GM19324 (cell line): ENCODE measurements around the gene KRT26.
"Not testable (repeated sequence)": the region's sequence is repeated elsewhere in the genome, so short reads cannot be mapped to it uniquely, and the experiment has no call there.

Experiments used
- ATAC-seq: cut with Tn5 transposase; IDR thresholded peaks from one replicate; pipeline ENCODE4 v1.9.1; 2021; ENCODE audit warnings: mild to moderate bottlenecking, moderate library complexity; ENCODE audit not compliant: unreplicated experiment, low FRiP score

The KRT26 gene, protein sequence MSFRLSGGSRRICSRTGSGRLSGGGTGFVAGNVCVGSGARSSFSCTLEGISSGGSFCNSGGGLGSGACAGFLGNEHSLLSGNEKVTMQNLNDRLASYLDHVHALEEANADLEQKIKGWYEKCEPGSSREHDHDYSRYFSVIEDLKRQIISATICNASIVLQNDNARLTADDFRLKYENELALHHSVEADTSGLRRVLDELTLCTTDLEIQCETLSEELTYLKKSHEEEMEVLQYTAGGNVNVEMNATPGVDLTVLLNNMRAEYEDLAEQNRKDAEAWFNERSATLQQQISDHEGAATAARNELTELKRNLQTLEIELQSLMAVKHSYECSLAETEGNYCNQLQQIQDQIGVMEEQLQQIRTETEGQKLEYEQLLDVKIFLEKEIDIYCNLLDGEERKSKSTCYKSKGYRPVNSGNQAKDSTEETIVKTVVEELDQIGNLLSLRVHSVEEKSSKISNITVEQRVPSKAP

DNA sequence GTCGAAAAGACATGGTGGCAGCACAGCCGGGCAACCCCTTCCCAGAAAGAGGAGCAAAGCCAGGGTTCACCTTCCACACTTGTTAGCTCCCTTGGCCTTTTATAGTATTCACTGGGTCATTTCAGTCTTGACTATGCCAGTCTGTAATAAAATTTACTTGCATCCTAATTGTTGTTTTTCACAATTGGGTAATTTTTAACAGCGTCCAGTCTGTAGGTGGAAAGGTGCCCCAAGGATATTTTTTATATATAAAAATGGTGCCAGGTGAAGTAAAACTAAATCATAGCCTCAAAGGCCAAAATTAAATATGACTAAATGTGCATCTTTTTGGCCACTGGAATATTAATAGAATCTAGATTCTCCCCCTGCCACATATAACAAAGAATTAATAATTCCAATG is at the start of gene KRT26:
TSS of gene KRT26 (minus strand) at position 101 of the 400 bp plus-strand sequence. CDS start at position 13, 88 bp downstream.
- no peak for ATAC-seq

DNA sequence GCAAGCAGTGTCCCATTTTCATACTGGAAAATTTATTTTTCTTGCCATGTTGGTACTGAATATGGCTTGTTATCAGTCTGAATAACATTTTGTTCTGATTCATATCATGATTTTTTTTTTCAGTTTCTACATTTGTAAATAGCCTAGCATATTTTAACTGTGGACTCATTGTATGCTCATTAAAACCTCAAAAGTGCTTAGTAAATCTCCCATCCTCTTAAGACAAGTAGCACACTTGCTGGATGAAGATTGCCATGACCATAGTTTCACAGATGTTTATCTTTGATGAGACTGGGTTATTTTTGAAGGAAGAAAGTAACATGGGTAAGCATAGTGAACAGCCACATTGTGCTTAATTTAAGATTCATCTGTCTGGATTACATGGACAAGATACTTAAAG is 49.5 kb upstream of the KRT26 start:
- no peak for ATAC-seq

DNA sequence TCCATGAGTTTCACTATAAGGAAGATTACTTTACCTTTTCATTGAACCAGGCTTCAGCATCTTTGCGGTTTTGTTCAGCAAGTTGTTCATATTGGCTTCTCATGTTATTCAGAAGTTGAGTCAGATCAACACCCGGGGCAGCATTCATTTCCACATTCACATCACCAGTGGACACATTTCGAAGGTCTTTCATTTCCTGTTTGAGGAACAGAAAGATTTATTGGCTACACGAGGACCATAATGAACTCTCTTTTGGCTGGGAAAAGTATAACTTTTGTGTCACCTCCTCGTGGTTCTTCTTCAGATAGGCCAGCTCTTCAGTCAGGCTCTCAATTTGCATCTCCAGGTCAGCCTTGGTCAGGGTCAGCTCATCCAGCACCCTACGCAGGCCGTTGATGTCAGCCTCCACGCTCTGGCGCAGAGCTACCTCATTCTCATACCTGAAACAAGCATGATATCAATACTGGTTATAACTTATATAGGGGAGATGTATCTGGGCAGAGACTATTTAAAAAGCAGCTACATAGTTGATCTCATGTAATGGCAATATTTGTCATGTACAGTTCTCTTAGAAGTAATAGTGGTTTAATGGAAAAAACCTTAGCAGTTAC is 48.3 kb upstream of the KRT26 start:
- no peak for ATAC-seq

DNA sequence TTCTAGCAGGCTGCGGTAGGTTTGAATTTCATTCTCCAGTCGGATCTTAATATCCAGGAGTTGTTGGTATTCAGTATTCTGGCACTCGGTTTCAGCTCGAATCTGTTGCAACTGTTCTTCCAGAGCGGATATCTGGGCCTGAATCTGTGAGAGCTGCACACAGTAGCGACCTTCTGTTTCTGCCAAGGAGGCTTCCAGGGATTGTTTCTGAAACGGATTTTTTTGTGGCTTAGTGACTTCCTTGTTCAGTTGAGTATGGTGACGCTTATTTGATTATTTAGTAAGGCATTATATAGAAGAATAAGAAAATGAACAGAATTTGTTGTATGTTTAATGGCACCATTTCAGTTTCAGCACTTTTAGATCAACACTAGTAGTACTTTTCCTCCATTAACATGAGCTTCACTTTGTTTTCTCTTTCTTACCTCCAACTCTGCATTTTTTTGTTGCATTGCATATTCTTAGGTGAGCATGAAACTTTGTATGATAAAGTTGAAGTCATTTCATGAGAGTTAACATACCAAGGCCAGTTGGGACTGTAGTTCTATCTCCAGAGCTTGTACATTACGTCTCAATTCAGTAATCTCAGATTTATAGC is 47.6 kb upstream of the KRT26 start:
- no peak for ATAC-seq

DNA sequence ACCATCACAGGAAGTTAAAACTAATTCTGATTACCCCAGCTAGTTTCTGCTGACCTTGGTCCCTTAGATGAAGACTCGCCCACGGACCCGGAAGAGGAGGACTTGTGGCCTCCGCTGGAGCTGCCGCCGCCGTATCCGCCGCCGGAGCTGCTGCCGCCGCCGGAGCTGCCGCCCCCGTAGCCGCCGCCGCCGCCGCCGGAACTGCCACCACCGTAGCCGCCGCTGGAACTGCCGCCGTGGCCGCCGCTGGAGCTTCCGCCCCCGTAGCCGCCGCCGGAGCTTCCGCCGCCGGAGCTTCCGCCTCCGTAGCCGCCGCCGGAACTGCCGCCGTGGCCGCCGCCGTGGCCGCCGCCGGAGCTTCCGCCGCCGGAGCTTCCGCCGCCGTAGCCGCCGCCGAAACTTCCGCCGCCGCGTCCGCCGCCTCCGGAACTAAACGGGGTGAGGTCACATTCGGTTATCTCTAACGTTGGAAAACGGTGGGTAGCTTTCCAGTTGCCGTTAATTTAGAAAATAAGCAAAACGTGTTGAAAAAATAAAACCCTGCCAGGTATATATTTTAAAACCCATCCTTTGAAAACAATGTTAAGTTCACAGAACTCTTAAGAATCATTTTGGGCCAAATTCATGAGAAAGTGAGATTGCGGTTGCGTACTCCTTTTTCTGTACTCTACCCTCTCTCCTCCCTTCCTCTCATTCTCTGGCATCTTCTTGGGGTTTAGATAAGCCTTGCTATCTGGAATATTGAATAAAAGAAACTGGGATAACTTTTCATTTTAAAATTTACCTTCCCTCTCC is 46.9 kb upstream of the KRT26 start:
- peak; percentile 96 for ATAC-seq

DNA sequence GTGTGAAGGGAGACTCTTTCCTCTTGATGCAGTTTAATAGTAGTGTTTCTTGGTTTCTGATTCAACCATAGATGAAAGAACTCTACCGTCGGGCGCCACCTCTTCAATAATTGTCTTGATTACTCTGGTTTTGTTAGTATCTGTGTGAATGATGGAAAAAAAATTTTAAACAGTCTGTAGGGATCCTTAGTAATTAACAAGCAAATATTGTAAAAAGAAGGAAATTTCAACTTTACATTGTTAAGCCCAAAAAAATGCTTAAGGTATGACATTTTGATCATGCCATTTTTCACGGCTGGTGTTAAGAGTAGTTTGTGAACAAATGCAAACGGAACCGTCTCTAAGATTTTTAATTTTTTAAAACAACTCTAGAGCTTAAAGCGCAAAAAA is 46.3 kb upstream of the KRT26 start:
- ATAC-seq, result peak; percentile 7

DNA sequence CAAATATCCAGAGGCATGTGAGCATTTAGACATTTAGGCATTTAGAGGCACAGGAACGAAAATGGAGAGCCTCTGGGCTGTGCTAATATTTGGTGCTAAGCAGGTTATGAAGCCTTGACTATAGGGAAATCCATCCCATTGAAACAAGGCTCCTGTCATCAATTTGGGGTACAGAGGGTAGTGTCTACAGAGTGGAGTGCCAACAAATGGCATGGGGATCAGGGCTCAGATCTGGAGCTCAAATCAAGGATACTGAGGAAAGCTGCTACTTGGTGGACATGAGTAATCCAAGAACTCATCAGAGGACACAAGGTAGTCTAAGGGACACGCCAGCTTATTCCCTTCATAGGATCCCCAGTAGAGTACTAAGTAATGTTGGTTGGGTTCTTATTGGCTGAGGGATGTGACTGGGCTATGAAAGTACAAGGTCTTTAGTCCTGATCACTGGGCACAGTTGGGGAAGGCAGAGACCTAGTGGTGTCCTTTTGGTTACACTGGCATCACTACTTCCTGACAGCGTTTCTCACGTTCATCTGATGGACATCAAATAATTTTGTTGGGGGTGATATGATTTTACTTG is 45.2 kb upstream of the KRT26 start:
- no peak for ATAC-seq

DNA sequence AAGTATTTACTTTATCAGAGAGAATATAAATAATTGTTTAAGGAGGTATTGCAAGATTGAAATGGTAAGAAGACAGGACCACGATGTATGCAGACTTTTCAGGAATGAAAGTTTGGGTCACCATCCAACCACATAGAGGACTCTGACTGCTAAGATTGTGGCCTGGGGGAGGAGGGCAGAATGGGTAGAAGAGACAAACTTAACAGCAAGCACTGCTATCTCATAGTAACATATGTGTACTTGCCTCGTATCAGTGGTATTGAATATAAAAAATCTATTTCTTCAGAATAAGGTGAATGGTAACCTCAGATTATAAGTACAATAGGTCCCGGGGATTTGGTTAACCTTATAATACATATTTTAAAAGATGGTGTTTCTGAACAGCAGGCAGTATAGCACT is 44.6 kb upstream of the KRT26 start:
- no peak for ATAC-seq

DNA sequence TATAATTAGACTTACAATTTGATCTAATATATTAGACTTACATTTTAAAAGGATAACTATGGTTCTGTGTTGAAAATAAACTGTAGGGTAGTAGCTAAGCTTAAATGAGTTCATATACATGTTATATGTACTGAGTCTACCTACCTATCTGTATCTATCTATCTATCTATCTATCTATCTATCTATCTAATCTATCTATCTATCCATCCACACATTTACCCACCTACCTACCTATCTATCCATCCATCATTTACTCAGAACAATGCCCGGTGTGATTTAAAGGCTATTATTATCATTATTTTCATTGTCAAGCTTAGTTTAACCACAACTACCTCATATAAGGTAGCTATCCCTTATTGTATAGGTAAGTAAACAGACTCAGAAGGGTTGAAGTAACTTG is 43.4 kb upstream of the KRT26 start:
- no peak for ATAC-seq

DNA sequence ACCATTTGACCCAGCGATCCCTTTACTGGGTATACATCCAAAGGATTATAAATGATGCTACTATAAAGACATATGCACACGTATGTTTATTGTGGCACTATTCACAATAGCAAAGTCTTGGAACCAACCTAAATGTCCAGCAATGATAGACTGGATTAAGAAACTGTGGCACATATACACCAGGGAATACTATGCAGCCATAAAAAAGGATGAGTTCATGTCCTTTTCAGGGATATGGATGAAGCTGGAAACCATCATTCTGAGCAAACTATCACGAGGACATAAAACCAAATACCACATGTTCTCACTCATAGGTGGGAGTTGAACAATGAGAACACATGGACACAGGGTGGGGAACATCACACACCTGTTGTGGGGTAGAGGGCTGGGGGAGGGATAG is 42.7 kb upstream of the KRT26 start:
- not testable (repeated sequence) for ATAC-seq

DNA sequence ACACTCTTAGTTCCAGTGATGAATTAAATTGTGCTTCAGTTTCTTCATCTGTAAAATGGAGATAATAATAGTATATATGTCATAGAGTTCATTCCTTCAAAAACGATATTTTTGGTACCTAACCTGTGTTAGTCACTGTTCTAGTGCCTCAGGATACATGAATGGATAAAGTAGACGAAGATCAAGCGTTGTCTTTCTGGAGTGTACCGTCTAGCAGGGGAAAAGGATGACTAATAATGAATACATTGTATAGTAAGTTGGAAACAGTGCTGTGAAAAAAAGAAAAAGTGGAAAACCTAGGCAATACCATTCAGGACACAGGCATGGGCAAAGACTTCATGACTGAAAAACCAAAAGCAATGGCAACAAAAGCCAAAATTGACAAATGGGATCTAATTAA is 41.8 kb upstream of the KRT26 start:
- no peak for ATAC-seq

DNA sequence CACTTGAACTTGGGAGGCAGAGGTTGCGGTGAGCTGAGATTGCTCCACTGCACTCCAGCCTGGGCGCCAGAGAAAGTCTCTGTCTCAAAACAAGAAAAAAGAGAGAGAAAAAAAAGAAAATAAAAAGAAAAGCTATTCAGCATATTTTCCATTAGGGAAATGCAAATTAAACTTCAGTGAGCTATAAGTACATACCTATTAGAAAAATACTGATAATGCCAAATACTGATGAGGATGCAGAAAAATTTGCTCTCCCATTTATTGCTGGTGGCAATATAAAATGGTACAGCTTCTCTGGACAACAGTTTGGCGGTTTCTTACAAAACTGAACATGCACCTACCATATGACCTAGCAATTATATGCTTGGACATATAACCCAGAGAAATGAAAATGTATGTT is 40.6 kb upstream of the KRT26 start:
- ATAC-seq, result no peak

DNA sequence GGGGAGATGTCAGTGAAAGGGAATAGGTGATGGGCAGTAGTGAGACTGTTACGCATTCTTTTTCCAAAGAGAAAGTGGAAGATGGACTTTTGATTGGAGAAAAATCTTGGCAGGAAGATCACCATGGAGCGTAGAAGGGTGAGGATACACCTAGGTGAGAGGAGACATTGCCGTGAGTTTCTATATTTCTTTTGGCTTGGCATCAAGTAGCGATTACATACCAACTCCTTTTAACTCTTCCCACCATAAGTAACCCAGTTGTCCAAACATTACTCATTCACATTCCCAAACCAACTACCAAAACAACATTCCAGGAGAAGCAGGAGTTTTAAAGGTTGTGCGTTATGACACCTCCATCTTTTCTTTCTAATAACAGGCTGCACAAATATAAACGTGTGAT is 38.5 kb upstream of the KRT26 start:
- no peak for ATAC-seq

DNA sequence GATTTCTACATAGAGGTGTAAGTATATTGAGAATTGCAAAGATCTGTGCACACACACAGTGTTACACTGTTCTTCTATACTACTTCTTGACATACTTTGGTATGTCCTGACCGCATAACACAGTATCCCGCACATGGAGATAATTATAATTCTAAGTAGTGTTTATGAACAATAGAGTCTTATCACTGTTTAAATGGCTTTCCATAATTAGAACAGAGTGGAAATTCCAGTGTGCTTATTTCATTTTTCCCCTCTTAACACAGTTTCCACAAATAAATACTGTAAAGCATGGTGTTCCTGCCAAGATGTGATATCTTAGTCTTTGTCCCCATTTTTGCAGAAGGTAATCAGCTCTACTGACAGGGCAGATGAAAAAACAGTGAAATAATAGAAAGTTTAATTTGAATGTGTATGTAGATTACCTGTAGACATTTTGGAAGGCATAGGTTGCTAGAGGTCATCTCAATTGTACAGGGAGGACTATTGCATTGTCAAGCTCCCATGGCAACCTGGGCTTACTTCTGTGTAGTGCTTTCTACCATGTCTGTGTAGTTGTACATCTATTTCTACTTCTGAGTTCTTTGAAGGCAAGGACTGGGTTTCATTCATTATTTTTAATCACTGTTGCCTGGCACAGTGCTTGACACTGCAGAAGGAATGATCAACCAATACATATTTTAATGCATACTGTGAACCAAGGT is 37.9 kb upstream of the KRT26 start:
- no peak for ATAC-seq

DNA sequence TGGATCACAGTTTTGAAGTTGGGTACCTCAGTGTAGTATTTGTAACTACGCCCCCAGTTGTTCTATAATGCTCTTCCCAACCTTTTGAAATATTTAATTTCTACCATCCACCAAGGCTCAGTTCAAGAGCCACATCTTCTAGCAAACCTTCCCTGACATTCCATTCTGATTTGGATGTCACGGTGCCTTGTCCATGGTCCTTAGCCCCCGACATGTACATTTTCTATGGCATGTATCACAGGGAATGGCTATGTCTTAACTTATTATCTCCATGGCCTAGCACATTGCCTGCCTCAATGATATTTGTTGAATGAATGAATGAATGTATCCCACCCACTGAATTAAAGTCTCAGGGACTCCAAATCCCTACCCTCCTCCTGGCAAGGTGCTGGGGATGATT is 34.1 kb upstream of the KRT26 start:
- ATAC-seq, result no peak

DNA sequence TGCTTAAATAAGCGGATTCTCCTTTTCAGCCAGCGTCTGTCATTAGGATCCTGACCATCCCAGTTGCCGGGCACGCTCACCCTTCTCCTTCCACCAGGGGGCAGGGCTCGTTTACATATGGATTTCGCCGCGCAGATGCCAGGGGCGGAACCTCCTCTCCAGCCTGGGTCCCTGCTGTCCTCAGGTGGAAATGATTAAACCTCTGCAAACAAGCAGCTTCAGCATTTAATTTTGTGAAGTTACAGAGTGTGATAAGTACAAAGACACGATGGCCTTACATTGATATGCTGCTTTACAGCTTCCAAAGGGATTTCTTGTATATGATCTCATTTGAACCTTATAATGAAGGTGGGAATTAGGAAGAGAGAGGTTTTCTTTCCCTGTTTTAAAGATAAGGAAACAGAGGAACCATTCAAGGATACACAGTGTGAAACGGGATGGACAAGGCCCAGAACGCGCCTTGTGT is 31.6 kb upstream of the KRT26 start:
- ATAC-seq, result no peak

DNA sequence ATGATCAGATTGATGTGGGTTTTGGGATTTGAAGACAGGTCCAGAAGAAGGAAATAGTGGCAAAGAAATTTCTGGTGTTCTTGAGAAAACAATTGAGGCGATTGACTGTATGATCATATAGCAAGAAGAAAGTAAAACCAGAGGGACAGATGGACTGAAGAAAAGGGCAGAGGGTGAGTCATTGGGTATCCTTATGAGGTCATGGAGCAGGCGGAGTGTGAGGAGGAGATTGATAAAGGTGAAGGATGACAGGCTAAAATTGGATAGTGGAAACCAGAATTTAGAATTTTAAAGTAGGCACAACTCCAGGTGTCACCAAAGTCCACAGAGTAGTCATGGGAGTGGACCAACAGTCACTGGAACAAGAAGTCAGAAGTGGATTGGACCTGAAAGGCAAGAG is 29.2 kb upstream of the KRT26 start:
- no peak for ATAC-seq

DNA sequence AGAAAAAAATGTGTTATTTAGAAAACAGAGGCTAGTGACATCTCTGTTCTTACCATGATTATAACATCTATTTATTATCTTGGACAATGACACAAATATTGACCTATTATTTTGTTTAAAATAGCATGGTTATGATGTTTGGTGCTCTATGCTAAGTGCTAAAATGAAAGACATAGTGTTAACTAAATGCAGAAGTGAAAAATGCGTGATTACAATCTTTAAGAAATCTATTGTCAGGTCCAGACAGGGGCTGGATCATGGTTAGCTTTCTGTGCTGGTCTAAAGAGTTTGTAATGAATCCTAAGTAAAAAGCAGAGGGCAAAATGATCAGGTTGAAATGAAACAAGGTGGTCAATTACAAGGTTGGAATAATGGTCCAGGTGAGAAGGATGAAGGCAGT is 28.4 kb upstream of the KRT26 start:
- ATAC-seq, result no peak

DNA sequence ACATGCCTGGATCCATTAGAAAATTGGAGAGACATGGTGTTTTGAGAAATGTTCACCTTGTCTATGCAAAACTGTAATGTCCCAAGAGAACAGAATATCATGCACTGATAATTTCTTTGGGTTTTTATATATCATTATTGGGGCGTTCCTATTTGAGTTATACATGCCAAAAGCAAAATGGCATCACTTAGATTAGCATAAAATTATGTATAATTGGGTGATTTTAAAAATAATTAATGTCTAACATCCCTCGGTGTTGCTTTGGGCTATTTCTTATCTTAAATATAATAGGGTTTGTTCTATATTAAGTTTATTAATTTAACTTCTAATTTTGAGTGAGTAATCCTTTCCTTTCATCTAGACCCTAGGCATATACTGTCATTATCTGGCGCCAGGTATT is 27.9 kb upstream of the KRT26 start, which contains the start of gene KRT28:
TSS of gene KRT28 (minus strand) at position 101 of the 400 bp plus-strand sequence. CDS start at position 35, 66 bp downstream.
- no peak for ATAC-seq

DNA sequence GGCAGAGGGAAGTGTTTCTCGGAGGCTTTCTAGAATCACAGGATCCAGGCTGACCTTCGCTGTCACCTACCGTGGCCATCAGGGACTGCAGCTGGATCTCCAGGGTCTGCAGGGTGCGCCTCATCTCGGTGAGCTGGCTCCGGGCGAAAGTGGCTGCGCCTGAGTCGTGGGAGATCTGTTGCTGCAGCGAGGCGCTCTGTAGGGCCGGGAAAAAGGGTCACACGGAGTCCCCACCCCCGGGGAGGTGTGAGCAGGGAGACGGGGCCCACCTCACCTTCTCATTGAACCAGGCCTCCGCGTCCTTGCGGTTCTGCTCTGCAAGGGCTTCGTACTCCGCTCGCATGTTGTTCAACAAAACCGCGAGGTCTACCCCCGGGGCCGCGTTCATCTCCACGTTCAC is 24.8 kb upstream of the KRT26 start:
- no peak for ATAC-seq
